Measurements from ENCODE around the gene WNT3A. TPM values are rescaled to one million over a fixed set of nuclear protein-coding genes. Genes with fewer than 3 reads are reported as not detected.

WNT3A gene
- total and polyA plus RNA-seq, 10 donors = not detected

DNA sequence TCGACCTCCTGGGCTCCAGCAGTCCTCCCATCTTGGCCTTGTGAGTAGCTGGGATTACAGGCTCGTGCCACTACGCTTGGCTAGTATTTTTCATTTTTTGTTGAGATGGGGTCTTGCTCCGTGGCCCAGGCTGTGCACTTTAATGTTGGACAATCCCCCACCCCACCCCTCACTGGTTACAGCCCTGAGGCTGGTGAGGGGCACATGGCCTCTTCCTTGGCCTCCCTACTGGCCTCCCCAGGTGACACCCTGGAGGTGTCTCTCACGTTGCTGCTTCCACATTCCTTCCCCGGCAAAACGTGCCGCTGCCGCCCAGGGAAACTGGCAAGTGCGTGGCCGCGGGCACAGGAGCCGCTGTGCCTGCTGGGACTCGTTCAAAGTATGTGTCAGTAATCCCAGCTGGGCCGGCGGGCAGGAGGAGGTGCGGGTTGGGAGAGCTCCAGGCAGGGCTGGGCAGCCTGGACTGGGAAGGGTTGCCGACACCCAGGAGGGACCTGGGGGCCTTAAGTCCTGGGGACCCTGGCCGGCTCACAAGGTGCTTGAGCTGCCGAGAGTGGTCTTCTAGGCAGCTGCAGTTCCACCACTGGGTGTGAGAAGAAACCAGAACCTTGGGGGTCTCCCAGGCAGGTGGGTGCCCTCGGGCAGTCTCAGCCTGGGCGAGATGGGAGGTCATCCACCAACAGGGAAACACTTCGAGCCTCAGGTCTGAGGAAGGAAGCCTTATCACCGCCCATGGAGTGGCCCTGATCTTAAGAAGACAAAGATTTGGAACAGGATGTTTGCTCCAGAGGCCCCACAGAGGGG is 6.5 kb downstream of the WNT3A start:
- TF ChIP-seq POLR2AphosphoS5 (IDR thresholded peaks at IDR 0.05) = no peak
- TF ChIP-seq, protein P1, sequence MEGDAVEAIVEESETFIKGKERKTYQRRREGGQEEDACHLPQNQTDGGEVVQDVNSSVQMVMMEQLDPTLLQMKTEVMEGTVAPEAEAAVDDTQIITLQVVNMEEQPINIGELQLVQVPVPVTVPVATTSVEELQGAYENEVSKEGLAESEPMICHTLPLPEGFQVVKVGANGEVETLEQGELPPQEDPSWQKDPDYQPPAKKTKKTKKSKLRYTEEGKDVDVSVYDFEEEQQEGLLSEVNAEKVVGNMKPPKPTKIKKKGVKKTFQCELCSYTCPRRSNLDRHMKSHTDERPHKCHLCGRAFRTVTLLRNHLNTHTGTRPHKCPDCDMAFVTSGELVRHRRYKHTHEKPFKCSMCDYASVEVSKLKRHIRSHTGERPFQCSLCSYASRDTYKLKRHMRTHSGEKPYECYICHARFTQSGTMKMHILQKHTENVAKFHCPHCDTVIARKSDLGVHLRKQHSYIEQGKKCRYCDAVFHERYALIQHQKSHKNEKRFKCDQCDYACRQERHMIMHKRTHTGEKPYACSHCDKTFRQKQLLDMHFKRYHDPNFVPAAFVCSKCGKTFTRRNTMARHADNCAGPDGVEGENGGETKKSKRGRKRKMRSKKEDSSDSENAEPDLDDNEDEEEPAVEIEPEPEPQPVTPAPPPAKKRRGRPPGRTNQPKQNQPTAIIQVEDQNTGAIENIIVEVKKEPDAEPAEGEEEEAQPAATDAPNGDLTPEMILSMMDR (IDR thresholded peaks at IDR 0.05 in 8 of 11, conservative IDR thresholded peaks at IDR 0.05 in 3 of 11) = no peak
- peak; percentile 73 for DNase-seq
- intact Hi-C loops (cut with DNase I; ENCODE audit: low total_unique reads) = no loop called here
- Histone ChIP-seq H3K36me3 (no peaks in the 10 kb centered on the region), H3K27me3 (replicated peaks in 1 of 7) (peaks cover 0 to 51% (median 21%) of the 10 kb centered on the region in 7 donors), H3K27ac (no peak overlapping the region), H3K4me3 (no peak overlapping the region), H3K4me1 (peaks cover 0 to 20% (median 12%) of the 10 kb centered on the region in 6 donors), H3K9me3 (no peaks in the 10 kb centered on the region)
- WGBS, 5 donors = 81 to 86% (median 83%) methylated on average over 17 to 24 of the region's 24 CpGs

DNA sequence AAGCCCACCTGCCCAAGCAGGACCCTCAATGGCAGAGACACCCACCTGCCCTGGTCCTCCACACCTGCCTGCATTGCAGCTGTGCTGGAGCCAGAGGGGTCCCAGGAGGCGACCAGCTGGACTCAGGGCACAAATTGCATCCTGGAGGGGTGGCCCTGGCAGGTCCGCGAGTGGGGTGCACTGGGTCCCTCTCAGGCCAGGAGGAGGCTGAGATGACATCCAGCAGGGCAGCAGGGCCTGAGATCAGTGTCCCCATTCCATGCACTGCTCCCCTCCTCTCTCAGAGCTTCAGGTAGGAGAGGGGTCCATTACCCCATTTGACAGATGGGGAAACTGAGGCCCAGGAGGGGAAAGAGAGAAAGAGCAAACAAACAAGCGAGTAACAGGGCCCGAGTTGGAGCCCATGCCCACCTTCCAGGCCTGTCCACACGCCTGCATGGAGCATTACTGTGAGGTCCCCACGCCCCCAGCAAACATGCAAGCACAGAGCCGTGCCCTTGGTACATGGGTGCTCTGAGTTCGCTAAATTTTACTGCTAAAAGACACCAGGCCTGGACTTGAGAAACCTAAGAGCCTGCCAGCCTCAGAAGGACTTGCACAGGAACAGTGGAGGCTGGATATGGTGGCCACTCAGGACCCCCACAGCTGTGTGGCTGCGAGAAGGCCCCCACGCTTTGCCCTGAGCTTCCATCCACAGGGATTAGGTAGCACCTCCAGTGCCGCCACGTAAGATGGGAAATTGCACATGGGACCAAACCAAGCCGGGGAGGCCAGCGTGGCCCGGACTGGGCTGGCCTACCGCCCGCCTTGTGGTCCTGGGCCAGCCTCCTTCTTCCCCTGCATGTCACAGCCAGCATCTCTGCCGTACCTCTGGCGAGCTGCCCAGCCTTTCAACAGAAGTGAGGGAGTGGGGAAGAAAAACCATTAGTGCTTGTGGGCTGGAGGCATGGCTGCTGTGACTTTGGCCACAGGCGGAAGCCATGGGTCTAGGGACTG is 7.4 kb downstream of the WNT3A start:
- TF ChIP-seq, protein P1 (IDR thresholded peaks at IDR 0.05 in 8 of 11, conservative IDR thresholded peaks at IDR 0.05 in 3 of 11) = no peak
- TF ChIP-seq POLR2AphosphoS5 (IDR thresholded peaks at IDR 0.05) (no peak), POLR2A (IDR thresholded peaks at IDR 0.05) (no peak)
- intact Hi-C loops (cut with DNase I; ENCODE audit: low total_unique reads) = no loop called here
- peak; percentile 67 for DNase-seq
- WGBS, 5 donors = 54 to 77% (median 64%) methylated on average over 19 to 21 of the region's 21 CpGs
- Histone ChIP-seq H3K27me3 (replicated peaks in 1 of 7) (peaks cover 0 to 42% (median 12%) of the 10 kb centered on the region in 7 donors), H3K36me3 (no peaks in the 10 kb centered on the region), H3K9me3 (no peaks in the 10 kb centered on the region), H3K27ac (no peak overlapping the region), H3K4me1 (peaks cover 0 to 11% (median 3%) of the 10 kb centered on the region in 6 donors), H3K4me3 (no peak overlapping the region)

DNA sequence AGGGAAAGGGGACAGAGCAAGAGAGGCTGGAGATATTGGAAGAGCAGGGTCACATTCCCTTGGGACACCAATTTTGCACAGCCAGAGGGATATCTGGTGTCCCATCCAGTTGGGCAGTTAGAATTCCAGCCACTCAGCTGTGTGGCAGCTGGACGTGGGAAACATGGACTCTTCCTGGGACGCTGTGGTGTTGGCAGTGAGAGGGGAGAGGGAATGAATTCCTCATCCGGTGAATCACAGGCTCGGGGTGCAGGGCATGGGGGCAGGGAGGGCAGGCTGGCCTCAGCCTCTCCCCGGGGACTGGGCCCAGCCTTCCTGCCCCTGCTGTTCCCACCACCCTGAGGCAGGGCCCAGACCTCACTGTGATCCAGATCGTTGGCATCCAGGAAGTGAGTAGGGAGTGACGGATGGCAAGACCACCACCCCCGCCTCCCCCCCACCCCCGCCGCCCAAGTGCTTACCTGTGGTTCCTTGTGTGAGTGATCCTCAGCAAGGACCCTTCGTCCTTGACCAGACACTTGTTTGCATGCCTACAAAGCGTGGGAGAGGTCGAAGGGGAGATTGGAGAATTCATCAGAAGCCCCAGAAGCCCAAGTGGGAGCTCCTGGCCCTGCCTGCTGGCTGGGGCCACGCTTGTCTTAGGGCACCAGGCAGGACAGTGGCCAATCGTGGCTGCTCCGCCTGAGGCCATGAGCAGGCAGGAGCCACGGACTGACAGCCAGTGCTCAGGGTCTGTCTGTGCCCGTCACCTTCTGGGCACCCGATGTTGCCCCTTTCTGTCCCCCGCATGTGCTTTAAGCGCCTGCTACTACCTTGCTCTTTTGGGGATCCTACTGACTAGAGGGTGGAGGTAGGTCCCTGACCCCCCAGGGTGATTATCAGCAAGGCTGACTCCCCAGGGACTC is 8.7 kb downstream of the WNT3A start:
- 76 to 86% (median 80%) methylated on average over 19 to 21 of the region's 21 CpGs for WGBS, 5 donors
- Histone ChIP-seq H3K9me3 (no peaks in the 10 kb centered on the region), H3K4me1 (no peaks in the 10 kb centered on the region), H3K27ac (no peak overlapping the region), H3K27me3 (replicated peaks in 1 of 7) (peaks cover 0 to 29% (median 0%) of the 10 kb centered on the region in 7 donors), H3K36me3 (no peaks in the 10 kb centered on the region), H3K4me3 (no peak overlapping the region)
- peak; percentile 47 for DNase-seq
- intact Hi-C loops (cut with DNase I; ENCODE audit: low total_unique reads) = no loop called here
- TF ChIP-seq POLR2AphosphoS5 (IDR thresholded peaks at IDR 0.05) = no peak
- TF ChIP-seq, protein P1 (IDR thresholded peaks at IDR 0.05 in 8 of 11, conservative IDR thresholded peaks at IDR 0.05 in 3 of 11) = no peak

Data from spleen (tissue), 11 donors.